T-helper 17 cell (primary cell): ENCODE data around the gene SLC26A1. TPM values are rescaled to one million over a fixed set of nuclear protein-coding genes. Genes with fewer than 3 reads are reported as not detected.
"Not testable (repeated sequence)": the region's sequence is repeated elsewhere in the genome, so short reads cannot be mapped to it uniquely, and the experiment has no call there.

ENCODE experiments used
- ATAC-seq: fragments of 150-1000 bp; cut with Tn5 transposase; 2 replicates; pipeline ENCODE4 v1.10.0; 2021; ENCODE audit warnings: mild to moderate bottlenecking, moderate library complexity
- DNase-seq, 3 donors: peaks; one replicate each; pipeline versions ENCODE4 v3.0.0 to v3.0.0-alpha.2; 2020 to 2021
- H3K9me3 ChIP-seq: one replicate; pipeline ENCODE4 v1.7.0; 2013; ENCODE audit warnings: low read length, mild to moderate bottlenecking; ENCODE audit not compliant: control insufficient read depth, poor library complexity, severe bottlenecking
- H3K27ac Mint-ChIP-seq: one replicate; pipeline ENCODE4 v1.8.0; 2022; ENCODE audit warnings: mild to moderate bottlenecking, moderate library complexity, mixed read lengths
- H3K27me3 Mint-ChIP-seq: one replicate; pipeline ENCODE4 v1.8.0; 2022; ENCODE audit warnings: mixed read lengths
- H3K36me3 Mint-ChIP-seq: one replicate; pipeline ENCODE4 v1.8.0; 2022; ENCODE audit warnings: low read depth, mixed read lengths
- H3K4me1 Mint-ChIP-seq: one replicate; pipeline ENCODE4 v1.8.0; 2022; ENCODE audit warnings: mild to moderate bottlenecking, mixed read lengths
- H3K4me3 Mint-ChIP-seq: one replicate; pipeline ENCODE4 v1.8.0; 2022; ENCODE audit warnings: mild to moderate bottlenecking, moderate library complexity, mixed read lengths
- total RNA-seq, 4 donors: library from RNA in 2 of 4; stranded (reverse) in 2 of 4; gene quantifications; one replicate each; pipeline ENCODE4 v1.2.3 and lab custom pipeline; 2022 to 2026

SLC26A1 gene
- total RNA-seq, 2 donors from 2014 or later, result 0.21 TPM; not detected in 1

DNA sequence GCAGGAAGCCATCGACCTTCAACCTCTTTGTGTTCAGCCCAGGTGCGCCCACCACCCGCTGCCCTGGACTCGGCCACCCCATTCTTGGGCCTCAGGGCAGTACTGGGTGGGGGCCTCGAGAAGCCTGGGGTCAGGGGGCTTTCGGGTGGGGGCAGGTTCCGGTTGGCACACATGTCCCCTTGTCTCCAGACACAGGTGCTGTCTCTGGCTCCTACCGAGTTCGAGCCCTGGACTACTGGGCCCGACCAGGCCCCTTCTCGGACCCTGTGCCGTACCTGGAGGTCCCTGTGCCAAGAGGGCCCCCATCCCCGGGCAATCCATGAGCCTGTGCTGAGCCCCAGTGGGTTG is 10.8 kb upstream of the SLC26A1 start:
- Mint-ChIP-seq H3K27me3 (peaks cover 41% of the 10 kb centered on the region), H3K4me1 (peaks cover 4% of the 10 kb centered on the region), H3K4me3 (no peak overlapping the region), H3K36me3 (peaks cover 5% of the 10 kb centered on the region), H3K27ac (no peak overlapping the region)
- ATAC-seq, result no peak
- no peak for DNase-seq
- H3K9me3 ChIP-seq, result no peaks in the 10 kb centered on the region

DNA sequence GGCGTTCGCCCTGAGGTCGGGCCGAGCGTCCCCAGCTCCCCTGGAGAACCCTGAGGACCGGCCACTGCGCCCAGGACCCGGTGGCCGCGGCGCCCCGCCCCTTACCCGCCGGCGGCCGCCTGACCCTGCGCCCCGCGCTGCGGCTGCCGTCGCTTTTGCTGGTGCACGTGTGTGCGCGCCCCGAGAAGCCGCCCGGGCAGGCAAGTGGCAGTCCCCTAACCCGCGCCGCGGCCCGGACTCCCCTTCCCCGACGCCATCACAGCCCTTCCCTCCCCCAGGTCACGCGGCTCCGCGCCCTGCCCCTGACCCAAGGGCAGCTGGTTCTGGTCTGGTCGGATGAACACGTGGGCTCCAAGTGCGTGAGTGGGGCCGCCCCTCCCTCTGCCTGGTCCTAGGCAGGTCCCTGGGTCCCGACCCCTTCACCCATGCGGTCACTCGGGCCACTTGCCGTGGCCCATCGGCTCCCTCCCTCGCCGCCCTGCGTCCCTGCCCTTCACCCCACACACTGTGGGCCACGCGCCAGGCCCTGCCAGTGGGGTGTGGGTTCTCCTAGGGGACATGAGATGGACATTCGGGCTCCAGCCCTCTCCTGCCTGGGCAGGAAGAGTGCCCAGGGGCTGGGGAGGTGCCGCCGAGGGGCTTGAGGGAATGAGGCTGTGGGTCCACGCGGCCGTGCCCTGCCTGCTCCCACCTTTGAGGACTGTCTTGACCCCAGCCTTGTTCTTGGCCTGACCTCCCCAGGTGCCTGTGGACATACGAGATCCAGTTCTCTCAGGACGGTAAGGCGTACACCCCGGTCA is 10.3 kb upstream of the SLC26A1 start:
- peaks cover 39% of the 10 kb centered on the region for H3K27me3 Mint-ChIP-seq
- DNase-seq, result no peak

DNA sequence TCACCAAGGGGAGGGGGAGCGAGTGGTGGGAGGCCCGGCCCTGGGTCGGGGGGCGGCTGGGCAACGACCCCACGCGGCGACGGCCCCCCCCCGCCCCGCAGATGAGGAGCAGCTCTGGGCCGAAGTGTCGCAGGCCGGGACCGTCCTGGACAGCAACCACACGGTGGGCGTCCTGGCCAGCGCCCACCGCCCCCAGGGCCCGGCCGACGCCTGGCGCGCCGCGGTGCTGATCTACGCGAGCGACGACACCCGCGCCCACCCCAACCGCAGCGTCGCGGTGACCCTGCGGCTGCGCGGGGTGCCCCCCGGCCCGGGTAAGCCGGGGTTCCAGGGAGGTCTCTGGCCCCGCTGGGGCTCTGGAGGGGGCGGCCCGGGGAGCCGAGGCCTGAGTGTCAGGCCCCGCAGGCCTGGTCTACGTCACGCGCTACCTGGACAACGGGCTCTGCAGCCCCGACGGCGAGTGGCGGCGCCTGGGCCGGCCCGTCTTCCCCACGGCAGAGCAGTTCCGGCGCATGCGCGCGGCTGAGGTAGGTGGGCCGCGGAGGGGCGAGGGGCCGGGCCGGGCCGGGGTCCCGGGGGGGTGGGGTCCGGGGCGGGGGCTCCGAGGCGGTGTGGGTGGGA is 9.5 kb upstream of the SLC26A1 start:
- no peaks in the 10 kb centered on the region for H3K9me3 ChIP-seq
- ATAC-seq (no peak), DNase-seq (no peak)
- Mint-ChIP-seq H3K27ac (no peak overlapping the region), H3K36me3 (peaks cover 5% of the 10 kb centered on the region), H3K4me1 (peaks cover 7% of the 10 kb centered on the region), H3K4me3 (no peak overlapping the region), H3K27me3 (peaks cover 38% of the 10 kb centered on the region)

More for the DNA sequence above, 10.3 kb upstream of the SLC26A1 start:
- H3K27ac Mint-ChIP-seq, result no peak overlapping the region
- H3K9me3 ChIP-seq, result no peaks in the 10 kb centered on the region
- ATAC-seq, result no peak
- peaks cover 5% of the 10 kb centered on the region for H3K36me3 Mint-ChIP-seq
- peaks cover 6% of the 10 kb centered on the region for H3K4me1 Mint-ChIP-seq
- H3K4me3 Mint-ChIP-seq, result no peak overlapping the region

DNA sequence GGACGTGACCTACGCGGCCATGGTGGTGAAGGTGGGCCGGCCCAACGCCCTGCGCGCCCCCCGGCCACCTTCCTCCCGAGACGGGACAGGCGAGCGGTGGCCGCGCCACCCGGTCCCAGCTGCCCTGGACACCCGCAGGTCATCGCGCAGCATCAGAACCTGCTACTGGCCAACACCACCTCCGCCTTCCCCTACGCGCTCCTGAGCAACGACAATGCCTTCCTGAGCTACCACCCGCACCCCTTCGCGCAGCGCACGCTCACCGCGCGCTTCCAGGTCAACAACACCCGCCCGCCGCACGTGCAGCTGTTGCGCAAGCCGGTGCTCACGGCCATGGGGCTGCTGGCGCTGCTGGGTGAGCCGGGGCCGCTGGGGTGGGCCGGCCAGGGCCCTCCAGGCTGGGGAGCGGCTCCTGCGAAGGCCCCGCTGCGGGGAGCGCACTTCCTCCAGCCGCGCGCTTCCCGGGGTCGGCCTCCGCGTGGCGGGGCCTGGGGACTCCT is 9.0 kb upstream of the SLC26A1 start:
- Mint-ChIP-seq H3K4me3 (peak overlapping the region; percentile 33), H3K27me3 (peaks cover 34% of the 10 kb centered on the region)
- ATAC-seq, result no peak

DNA sequence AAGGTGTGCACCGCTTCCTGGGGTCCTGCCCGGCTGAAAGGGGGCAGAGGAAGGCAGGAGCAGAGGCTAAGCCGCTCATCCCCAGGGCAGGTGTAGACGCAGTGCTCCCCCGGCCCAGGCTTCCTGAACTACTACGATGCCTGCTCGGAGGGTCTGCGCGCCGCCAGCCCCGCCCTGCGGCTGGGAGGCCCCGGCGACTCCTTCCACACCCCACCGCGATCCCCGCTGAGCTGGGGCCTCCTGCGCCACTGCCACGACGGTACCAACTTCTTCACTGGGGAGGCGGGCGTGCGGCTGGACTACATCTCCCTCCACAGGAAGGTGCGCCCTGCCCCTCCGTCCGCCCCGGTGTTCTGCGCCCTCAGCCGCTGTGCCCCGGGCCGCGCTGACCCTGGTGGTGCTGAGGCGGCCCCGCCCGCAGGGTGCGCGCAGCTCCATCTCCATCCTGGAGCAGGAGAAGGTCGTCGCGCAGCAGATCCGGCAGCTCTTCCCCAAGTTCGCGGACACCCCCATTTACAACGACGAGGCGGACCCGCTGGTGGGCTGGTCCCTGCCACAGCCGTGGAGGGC is 8.4 kb upstream of the SLC26A1 start:
- ATAC-seq (no peak), DNase-seq (no peak)
- Mint-ChIP-seq H3K4me1 (peaks cover 7% of the 10 kb centered on the region), H3K27ac (no peak overlapping the region), H3K27me3 (peaks cover 35% of the 10 kb centered on the region), H3K36me3 (peaks cover 5% of the 10 kb centered on the region), H3K4me3 (no peak overlapping the region)
- H3K9me3 ChIP-seq, result no peaks in the 10 kb centered on the region

More for the DNA sequence above, 9.0 kb upstream of the SLC26A1 start:
- Mint-ChIP-seq H3K36me3 (peaks cover 5% of the 10 kb centered on the region), H3K27ac (no peak overlapping the region), H3K4me1 (peaks cover 7% of the 10 kb centered on the region)
- H3K9me3 ChIP-seq, result no peaks in the 10 kb centered on the region
- DNase-seq, result no peak

DNA sequence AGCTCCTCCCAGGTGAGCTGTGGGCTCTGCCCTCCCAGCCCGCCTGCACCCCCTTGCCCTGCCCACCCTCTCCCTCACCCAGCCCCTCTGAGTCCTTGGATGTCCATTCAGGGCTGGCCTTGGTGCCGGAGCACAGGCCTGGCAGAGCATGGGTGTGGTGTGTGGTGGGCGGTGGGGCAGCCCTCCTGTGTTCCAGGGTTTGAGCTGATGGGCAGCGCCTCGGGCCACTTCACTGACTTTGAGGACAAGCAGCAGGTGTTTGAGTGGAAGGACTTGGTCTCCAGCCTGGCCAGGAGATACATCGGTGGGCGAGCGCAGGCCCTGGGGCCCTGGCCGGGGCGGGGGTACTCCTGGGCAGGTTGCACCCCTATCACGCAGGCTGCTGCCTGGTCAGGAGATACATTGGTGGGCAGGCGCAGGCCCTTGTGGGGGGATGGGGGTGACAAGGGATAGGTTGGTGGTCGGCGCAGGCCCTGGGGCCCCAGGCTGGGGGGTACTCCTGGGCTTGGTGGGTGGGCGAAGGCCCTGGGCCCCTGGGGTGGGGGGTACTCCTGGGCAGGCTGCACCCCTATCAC is 7.6 kb upstream of the SLC26A1 start:
- ATAC-seq, result no peak
- H3K27me3 Mint-ChIP-seq, result peaks cover 32% of the 10 kb centered on the region

DNA sequence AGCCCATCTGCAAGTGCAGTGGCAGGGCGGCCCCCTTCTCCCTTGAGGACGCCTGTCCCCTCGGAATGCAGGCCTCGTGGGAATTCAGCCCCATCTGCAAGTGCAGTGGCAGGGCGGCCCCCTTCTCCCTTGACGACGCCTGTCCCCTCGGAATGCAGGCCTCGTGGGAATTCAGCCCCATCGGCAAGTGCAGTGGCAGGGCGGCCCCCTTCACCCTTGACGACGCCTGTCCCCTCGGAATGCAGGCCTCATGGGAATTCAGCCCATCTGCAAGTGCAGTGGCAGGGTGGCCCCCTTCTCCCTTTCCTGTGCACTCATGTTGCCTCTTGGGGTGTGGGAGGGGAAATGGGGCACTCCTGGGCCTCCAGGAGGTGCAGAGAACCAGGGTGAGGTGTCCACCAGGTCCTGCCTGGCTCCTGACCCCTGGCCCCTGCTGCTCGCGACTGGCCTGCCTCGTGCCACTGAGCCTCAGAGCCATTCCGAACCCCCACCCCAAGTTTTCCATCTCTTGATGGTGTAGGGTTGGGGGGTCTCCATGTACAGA is 6.8 kb upstream of the SLC26A1 start:
- ATAC-seq, result no peak
- Mint-ChIP-seq H3K27me3 (peaks cover 28% of the 10 kb centered on the region), H3K4me3 (no peak overlapping the region), H3K27ac (no peak overlapping the region), H3K4me1 (peaks cover 7% of the 10 kb centered on the region), H3K36me3 (peaks cover 2% of the 10 kb centered on the region)
- no peak for DNase-seq
- H3K9me3 ChIP-seq, result no peaks in the 10 kb centered on the region

More for the DNA sequence above, 7.6 kb upstream of the SLC26A1 start:
- no peaks in the 10 kb centered on the region for H3K9me3 ChIP-seq
- H3K4me3 Mint-ChIP-seq, result no peak overlapping the region
- peaks cover 2% of the 10 kb centered on the region for H3K36me3 Mint-ChIP-seq
- DNase-seq, result peak in 1 of 3 donors; percentile 8
- peaks cover 7% of the 10 kb centered on the region for H3K4me1 Mint-ChIP-seq
- no peak overlapping the region for H3K27ac Mint-ChIP-seq

DNA sequence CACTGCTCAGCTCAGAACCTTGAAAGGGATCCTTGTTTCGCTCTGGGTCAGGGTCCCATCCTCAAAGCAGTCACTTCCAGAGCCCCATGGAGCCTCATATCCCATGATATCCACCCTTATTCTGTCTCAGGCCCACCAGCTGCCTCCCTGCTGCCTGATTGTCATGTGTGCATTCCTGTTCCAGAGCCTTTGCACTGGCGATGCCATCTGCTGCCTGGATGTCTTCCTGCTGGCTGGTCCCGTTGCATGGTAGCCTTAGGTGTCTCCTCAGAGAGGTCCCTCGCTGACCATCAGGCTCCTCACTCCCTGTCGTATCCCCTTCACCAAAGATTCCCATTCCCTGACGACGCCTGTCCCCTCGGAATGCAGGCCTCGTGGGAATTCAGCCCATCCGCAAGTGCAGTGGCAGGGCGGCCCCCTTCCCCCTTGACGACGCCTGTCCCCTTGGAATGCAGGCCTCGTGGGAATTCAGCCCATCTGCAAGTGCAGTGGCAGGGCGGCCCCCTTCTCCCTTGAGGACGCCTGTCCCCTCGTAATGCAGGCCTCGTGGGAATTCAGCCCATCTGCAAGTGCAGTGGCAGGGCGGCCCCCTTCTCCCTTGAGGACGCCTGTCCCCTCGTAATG is 6.1 kb upstream of the SLC26A1 start:
- not testable (repeated sequence) for H3K9me3 ChIP-seq, H3K36me3 Mint-ChIP-seq, DNase-seq, ATAC-seq, H3K4me1 Mint-ChIP-seq, H3K27ac Mint-ChIP-seq
- Mint-ChIP-seq H3K27me3 (peaks cover 22% of the 10 kb centered on the region), H3K4me3 (peak overlapping the region; percentile 49)

DNA sequence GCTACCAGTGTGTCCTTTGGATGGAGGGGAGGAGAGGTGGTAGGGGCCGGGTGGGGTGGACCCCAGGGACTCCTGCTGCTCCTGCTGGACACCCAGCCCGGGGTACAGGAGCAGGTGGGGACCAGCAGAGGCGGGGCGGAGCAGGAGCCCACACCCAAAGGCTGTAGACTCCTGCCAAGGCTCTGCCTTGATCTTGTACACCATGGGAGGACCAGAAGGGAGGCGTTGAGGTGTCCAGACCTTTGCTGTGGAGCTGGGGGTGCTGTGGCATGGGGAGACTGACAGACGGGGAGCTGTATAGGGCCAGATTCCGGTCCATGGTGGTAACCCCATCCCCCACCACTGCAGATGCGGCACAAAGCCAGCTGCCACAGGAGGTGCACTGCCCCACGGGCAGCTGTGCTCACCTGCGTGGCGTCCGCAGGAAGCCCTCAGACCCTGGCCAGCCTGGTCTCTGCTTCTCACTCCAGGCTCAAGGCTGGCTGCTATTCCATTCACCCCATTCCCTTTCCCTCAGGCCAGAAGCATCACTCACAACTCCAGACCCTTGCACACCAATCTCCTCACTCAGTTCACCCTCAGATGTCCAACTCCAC is 5.0 kb upstream of the SLC26A1 start:
- Mint-ChIP-seq H3K4me3 (peak overlapping the region; percentile 53), H3K4me1 (peaks cover 7% of the 10 kb centered on the region), H3K36me3 (peaks cover 2% of the 10 kb centered on the region), H3K27ac (no peak overlapping the region), H3K27me3 (peaks cover 22% of the 10 kb centered on the region)
- H3K9me3 ChIP-seq, result no peaks in the 10 kb centered on the region
- ATAC-seq (no peak), DNase-seq (no peak)

DNA sequence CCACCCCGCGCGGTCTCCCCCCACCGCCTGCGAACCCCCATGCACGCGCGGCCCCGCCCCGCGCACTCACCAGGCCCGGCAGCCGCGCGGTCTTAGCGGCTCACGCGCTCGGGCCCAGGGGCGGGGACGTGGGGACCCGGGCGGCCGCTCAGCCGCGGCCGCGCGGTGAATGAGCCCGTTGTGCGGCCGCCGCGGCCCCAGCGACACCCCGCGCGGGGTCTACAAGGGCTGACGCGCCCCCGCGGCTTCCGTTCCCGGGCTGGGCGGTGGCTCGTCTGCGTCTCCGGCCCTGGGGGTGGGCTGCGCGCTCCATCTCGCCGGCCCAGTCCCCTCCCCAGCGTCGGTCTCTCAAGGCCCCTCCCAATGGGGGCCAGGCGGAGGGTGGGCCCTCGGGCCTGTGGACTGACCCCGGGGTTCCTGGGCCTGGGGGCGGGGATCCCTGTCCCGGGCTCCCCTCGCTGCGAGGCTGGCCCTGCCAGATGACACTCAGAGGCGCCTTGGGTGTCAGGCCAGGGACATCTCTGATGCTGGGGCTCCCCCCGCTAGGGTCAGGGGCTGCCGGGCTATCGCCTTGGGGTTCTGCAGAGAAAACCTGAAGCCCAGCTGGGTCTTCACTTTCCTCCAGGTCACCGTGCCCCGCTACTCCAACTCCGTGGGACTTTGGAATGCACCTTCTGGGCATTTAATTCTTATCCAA is 4.3 kb upstream of the SLC26A1 start:
- ATAC-seq (peak; percentile 54), DNase-seq (no peak)
- H3K36me3 Mint-ChIP-seq, result peaks cover 2% of the 10 kb centered on the region
- H3K27me3 Mint-ChIP-seq, result peaks cover 22% of the 10 kb centered on the region
- H3K4me1 Mint-ChIP-seq, result peaks cover 10% of the 10 kb centered on the region
- H3K4me3 Mint-ChIP-seq, result peak overlapping the region; percentile 53
- no peak overlapping the region for H3K27ac Mint-ChIP-seq
- H3K9me3 ChIP-seq, result no peaks in the 10 kb centered on the region

DNA sequence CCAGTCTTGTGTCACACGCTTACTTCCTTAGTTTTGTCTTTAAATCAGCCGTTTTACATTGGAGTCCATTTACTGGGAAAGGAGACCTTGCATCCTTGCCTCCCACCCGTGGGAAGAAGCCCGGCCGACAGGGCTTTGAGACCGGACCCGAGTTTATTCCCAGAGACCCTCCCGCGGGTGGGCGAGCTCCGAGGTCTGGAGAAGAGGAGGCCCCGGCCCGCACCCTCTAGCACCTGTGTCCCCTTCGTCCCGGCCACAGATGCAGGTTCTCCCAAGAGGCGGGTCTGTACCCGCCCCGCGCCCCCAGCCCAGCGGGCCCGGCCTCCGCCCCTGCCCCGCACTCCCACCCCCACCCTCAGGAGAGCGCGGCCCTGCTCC is 3.8 kb upstream of the SLC26A1 start:
- ATAC-seq, result no peak
- peaks cover 22% of the 10 kb centered on the region for H3K27me3 Mint-ChIP-seq
- no peak for DNase-seq
- no peak overlapping the region for H3K27ac Mint-ChIP-seq
- peaks cover 10% of the 10 kb centered on the region for H3K4me1 Mint-ChIP-seq
- peak overlapping the region; percentile 58 for H3K4me3 Mint-ChIP-seq
- no peaks in the 10 kb centered on the region for H3K9me3 ChIP-seq
- H3K36me3 Mint-ChIP-seq, result peaks cover 2% of the 10 kb centered on the region
